Activated naive CD4-positive, alpha-beta T cell (primary cell): ENCODE data around the gene ECT2.
"Not testable (repeated sequence)": the region's sequence is repeated elsewhere in the genome, so short reads cannot be mapped to it uniquely, and the experiment has no call there.

Experiments
- DNase-seq, 4 experiments: peaks; one replicate each; lab custom pipeline; 2025; lab: John Stamatoyannopoulos, UW

Gene ECT2

DNA sequence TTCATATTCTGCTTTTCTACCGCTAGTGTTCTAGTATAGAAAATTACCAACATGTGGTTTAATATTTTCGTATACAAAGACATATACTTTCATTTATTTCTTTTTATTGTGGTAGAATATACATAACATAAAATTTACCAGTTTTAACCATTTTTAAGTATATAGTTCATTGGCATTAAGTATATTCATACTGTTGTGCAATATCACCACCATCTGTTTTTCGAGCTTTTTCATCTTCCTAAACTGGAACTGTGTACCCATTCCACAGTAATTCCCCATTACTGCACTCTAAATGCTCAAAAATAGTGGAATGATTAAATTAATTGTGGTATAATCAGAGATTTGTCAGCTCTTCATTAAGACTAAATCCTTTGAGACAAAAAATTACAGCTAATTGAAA lies 62.9 kb downstream of the ECT2 start:
- DNase-seq, result no peak

- DNase-seq, result no peak
These were observed 64.2 kb downstream of the ECT2 start for GRCh38 chr3:172814738-172815137.

DNA sequence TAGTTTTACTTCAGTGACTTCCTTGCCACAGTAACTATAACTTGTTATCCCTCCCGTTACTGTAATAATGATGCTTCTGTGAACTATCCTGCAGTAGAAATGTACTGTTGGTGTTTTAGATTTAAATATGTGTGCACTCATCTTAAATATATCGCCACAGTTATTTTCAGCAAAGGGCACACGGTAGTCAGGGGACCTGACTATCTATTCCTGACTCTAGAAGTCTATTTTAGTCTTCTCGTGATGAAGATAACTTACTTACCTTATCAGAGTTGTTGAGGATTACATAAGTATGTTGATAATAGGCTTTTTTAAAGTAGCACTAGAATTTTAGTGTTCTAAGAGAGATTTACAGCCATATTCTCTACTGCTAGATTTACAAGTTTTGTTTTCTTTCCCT lies 65.3 kb downstream of the ECT2 start:
- DNase-seq, result no peak

- DNase-seq, result no peak
These were observed 65.8 kb downstream of the ECT2 start for GRCh38 chr3:172816281-172816680.

DNA sequence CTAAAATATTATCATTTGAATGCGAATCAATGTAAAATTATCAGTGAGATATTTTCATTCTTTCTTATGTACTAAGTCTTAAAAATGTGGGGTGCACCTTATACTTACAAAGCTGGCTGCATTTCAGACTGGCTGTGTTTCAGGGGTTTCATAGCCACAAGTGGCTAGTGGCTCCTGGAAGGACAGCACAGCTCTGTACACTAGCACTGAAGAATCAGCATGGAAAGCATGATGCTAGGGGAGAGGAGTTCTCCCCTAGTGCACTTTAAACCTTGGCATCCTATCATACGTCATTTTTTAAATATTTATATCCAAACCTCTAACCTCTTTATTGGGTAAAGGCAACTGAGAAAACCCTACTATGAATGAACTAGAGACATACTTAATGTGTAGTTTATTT lies 66.4 kb downstream of the ECT2 start:
- no peak for DNase-seq

GRCh38 chr3:172820492-172820891 lies 70.0 kb downstream of the ECT2 start:
- no peak for DNase-seq

DNA sequence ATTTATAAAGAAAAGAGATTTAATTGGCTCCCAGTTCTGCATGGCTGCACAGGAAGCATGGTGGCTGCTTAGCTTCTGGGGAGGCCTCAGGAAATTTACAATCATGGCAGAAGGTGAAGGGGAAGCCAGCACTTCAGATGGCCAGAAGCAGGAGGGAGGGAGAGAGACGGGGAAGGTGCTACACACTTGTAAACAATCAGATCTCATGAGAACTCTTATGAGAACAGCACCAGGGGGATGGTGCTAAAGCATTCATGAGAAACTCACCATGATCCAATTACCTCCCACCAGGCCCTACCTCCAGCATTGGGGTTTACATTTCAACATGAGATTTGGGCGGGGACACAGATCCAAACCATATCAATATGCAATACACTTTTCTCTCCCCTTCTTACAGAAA lies 73.7 kb downstream of the ECT2 start:
- DNase-seq, result no peak

- not testable (repeated sequence) for DNase-seq
These were observed 76.7 kb downstream of the ECT2 start for GRCh38 chr3:172827231-172827630.

GRCh38 chr3:172832983-172833382 lies 82.5 kb downstream of the ECT2 start:
- DNase-seq, result no peak

- DNase-seq, result no peak
These were observed 86.0 kb downstream of the ECT2 start for GRCh38 chr3:172836390-172836997.

DNA sequence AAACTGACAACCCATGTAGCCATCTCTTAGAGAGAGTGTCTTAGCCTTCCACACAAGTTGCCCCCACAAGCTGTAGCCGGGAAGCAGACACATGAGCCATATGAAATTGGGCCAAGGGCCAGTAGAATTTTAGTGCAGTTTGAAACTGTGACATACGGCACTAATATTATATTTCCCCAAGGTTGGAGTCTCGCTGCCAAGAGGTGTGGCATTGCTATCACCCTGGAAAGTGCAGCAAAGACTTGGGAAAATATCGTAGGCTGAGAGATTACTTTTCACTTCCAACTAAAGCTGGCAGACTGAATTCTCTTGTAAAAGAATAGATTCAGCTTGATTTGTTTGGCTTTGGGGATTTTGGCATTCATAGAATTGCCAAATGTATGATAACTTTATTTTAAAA lies 89.2 kb downstream of the ECT2 start:
- DNase-seq, result no peak

- no peak for DNase-seq
These were observed 89.9 kb downstream of the ECT2 start for GRCh38 chr3:172840463-172840862.

- DNase-seq, result no peak
These were observed 90.4 kb downstream of the ECT2 start for GRCh38 chr3:172840913-172841312.

DNA sequence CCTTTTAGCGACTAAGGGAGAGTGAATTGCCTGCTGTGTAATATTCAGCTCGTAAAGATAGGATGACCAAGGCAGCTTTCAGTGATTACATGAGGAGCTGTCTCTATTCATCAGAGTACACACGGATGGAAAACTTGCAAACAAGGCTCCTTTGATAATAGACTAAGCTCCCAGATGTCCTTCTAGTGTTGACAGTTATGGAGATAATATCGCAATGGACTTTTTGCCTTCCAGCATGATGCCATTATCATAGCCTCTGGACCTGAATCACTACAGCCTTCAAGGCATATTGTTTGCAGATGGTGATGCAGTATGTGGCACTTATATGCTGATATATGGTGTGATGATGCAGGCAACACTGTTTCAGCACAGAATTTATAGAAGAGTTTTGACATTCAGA lies 93.9 kb downstream of the ECT2 start:
- DNase-seq, result no peak

DNA sequence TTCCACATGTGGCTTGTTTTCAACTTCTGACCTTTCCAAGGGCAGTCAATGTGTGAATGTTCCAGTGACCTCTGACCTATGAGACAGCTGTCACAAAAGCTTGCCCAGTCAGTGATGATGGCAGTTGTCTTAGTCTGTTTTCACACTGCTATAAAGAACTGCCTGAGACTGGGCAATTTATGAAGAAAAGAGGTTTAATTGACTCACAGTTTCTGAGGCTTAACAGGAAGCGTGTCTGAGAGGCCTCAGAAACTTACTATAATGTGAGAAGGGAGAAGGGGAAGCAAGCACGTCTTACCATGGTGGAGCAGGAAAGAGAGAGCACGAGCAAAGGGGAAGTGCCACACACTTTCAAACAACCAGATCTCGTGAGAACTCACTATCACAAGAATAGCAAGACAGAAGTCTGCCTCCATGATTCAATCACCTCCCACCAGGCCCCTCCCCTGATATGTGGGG lies 95.6 kb downstream of the ECT2 start:
- no peak for DNase-seq

DNA sequence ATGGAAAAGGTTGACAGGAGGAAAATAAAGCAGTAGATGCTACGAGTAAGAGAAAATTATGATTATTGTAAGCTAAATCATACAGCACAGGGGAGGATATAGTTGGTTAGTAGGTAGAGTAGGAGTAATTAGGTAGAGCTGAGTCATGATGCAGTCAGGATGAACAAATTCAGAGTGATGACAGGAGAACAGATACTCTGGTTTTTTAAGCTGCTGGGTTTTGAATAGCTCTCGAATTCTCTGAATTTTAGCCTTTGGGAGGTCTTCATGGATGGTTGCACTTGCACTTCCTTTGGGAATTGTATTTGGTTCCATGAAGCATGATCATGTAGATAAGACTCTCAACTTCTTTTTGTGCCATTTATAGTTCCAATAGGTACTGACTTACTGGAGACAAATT lies 96.2 kb downstream of the ECT2 start:
- no peak for DNase-seq

GRCh38 chr3:172847292-172847691 lies 96.8 kb downstream of the ECT2 start:
- DNase-seq, result no peak

- DNase-seq, result no peak
These were observed 98.4 kb downstream of the ECT2 start for GRCh38 chr3:172848910-172849309.

GRCh38 chr3:172853005-172853404 lies 102.5 kb downstream of the ECT2 start:
- DNase-seq, result no peak

DNA sequence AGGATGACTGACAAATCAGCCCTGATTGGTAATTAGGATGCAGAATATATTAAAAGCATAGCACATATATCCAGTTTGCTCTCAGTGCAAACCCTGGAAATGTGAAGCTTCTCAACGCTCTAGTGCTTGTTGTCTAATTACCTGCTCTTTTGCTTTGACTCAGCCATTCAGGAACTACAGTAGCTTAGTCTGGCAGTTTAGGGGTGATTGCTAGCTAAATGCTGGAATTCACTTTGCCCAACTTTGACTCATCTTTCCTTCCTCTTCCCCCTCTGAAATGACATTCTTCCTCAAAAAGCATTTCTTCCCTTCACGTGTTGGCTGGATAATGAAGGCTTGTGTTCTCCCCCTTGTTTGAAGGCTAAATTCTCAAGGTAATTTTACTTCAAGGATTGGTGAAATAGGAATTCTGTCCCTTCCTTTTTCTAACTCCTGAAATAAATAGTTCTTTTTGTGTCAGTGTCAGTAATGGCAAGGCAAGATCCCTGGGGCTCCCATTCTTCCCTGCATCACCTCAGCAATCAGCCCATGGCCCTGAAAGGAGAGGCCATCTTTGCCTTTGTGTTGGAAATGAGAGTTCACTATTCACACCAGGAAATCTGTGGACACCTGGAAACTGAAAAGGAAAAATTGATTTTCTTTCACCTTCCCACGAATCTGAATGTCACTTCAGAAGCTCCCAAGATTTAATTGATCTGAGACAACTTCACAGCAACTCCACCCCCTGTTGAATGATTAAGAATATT lies 103.6 kb downstream of the ECT2 start:
- DNase-seq, result no peak

DNA sequence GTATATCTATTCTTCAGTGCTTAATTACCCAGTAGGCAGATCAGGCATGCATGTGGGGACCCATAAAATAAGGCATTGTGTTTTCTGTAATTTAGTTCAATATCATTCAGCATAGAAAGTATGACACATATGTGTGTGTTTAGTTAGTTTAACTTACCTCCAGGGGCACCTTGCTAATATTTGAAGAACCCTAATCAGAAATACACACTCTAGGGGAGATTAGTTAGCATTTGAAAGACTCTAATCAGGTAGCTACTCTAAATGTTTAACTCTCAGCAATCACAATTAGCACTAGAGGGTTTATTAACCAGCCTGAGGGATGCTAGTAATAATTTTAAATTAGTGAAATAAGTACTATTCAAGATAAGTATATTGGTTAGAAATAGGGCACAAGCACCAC lies 104.5 kb downstream of the ECT2 start:
- no peak for DNase-seq

GRCh38 chr3:172856795-172857742 lies 106.5 kb downstream of the ECT2 start:
- no peak for DNase-seq

- DNase-seq, result no peak
These were observed 108.5 kb downstream of the ECT2 start for GRCh38 chr3:172859041-172859440.
